HCT116 (cell line): Measurements from ENCODE around the gene CERT1. TPM values are rescaled to one million over a fixed set of nuclear protein-coding genes. Genes with fewer than 3 reads are reported as not detected.

Source experiments
- ATAC-seq: fragments of 200-7000 bp; cut with Tn5 transposase; 2 replicates; pipeline ENCODE4 v1.9.1; 2020; ENCODE audit warnings: mild to moderate bottlenecking, moderate library complexity
- BruUV-seq: library from RNA; stranded (reverse); fragments of 400-500 nt; replicated peaks from 2 replicates; lab custom pipeline; 2021; lab: Mats Ljungman, UMichigan
- CTCF ChIA-PET: fragments of 300-600 bp; sonication (Branson Sonifier 250); formaldehyde crosslinking; loops from one replicate; lab custom pipeline; 2021; ENCODE audit warnings: antibody characterized with exemption; lab: Charles Lee
- POLR2A ChIA-PET: fragments of 300-600, 350-600 bp; sonication (Branson Sonifier 250); formaldehyde crosslinking; loops from one replicate; lab custom pipeline; 2021; ENCODE audit warnings: antibody characterized with exemption; lab: Charles Lee
- RAD21 ChIA-PET, 2 experiments: fragments of 300-600 bp; sonication (Branson Sonifier 250); formaldehyde crosslinking; loops; one replicate each; lab custom pipeline; 2023; ENCODE audit warnings: low total read pairs in 2 of 2; ENCODE audit not compliant: uncharacterized antibody in 2 of 2, unreplicated experiment in 2 of 2, low non-redundant PET in 1 of 2; lab: Charles Lee
- DNase-seq: peaks from one replicate; pipeline ENCODE4 v3.0.0-alpha.2; 2010; ENCODE audit warnings: low read depth, low spot score
- H2AFZ ChIP-seq: fragments of 200-600 bp; shearing (Covaris generic), sonication (generic); 2 replicates; pipeline ENCODE4 v1.6.1; 2017; ENCODE audit warnings: low read depth, mixed run types, mixed read lengths, antibody characterized with exemption, low read length; ENCODE audit not compliant: poor library complexity, severe bottlenecking
- H3K27ac ChIP-seq: 2 replicates; pipeline ENCODE4 v1.5.1; 2012; ENCODE audit warnings: low read depth, low read length
- H3K27me3 ChIP-seq: fragments of 200-600 bp; sonication (generic); 2 replicates; pipeline ENCODE4 v1.6.1; 2016; ENCODE audit warnings: mixed run types, low read length, mixed read lengths; ENCODE audit not compliant: insufficient read depth
- H3K36me3 ChIP-seq, 2 experiments: fragments of 200-500 bp in 1 of 2; fragments of 200-600 bp in 1 of 2; sonication (Bioruptor generic) in 1 of 2; sonication (generic) in 1 of 2; 2 replicates each; pipeline versions ENCODE4 v1.5.1 to v1.6.1; 2014 to 2016; ENCODE audit warnings: low read length in 2 of 2, inconsistent platforms in 1 of 2, mixed read lengths in 1 of 2, mixed run types in 1 of 2; ENCODE audit not compliant: insufficient read depth in 2 of 2, control insufficient read depth in 1 of 2
- H3K4me1 ChIP-seq, 2 experiments: fragments of 200-600 bp in 1 of 2; sonication (generic) in 1 of 2; 2 replicates each; pipeline versions ENCODE4 v1.5.1 to v1.6.1; 2012 to 2017; ENCODE audit warnings: low read length in 2 of 2, inconsistent platforms in 1 of 2, mild to moderate bottlenecking in 1 of 2, mixed read lengths in 1 of 2, mixed run types in 1 of 2, moderate library complexity in 1 of 2; ENCODE audit not compliant: insufficient read depth in 2 of 2, control insufficient read depth in 1 of 2
- H3K4me2 ChIP-seq: fragments of 200-600 bp; sonication (generic); 2 replicates; pipeline ENCODE4 v1.6.1; 2017; ENCODE audit warnings: mixed run types, low read length, mixed read lengths
- H3K4me3 ChIP-seq, 2 experiments: fragments of 200-600 bp in 1 of 2; sonication (generic) in 1 of 2; replicated peaks in 1 of 2; 2 replicates each; pipeline ENCODE4 v1.5.1; 2011 to 2016; ENCODE audit warnings: low read length in 2 of 2, control low read depth in 1 of 2, low read depth in 1 of 2, mild to moderate bottlenecking in 1 of 2, mixed read lengths in 1 of 2, mixed run types in 1 of 2
- H3K79me2 ChIP-seq: fragments of 200-600 bp; sonication (generic); 2 replicates; pipeline ENCODE4 v1.6.1; 2017; ENCODE audit warnings: mild to moderate bottlenecking, mixed run types, low read length, moderate library complexity, mixed read lengths; ENCODE audit not compliant: insufficient read depth
- H3K9ac ChIP-seq: fragments of 200-600 bp; sonication (generic); 2 replicates; pipeline ENCODE4 v1.6.1; 2016; ENCODE audit warnings: low read length, mixed read lengths
- H3K9me2 ChIP-seq: fragments of 200-600 bp; sonication (generic), shearing (Covaris generic); 2 replicates; pipeline ENCODE4 v1.6.1; 2017; ENCODE audit warnings: mixed run types, mild to moderate bottlenecking, moderate library complexity; ENCODE audit not compliant: insufficient read depth
- H3K9me3 ChIP-seq, 2 experiments: fragments of 200-500 bp in 1 of 2; fragments of 200-600 bp in 1 of 2; sonication (Bioruptor generic) in 1 of 2; sonication (generic) in 1 of 2; 2 replicates each; pipeline ENCODE4 v1.6.1; 2014 to 2017; ENCODE audit warnings: low read length in 2 of 2, mixed read lengths in 2 of 2, inconsistent platforms in 1 of 2, low read depth in 1 of 2, mild to moderate bottlenecking in 1 of 2, mixed run types in 1 of 2, moderate library complexity in 1 of 2; ENCODE audit not compliant: control insufficient read depth in 1 of 2, insufficient read depth in 1 of 2
- H4K20me1 ChIP-seq: fragments of 200-600 bp; sonication (generic), shearing (Covaris generic); 2 replicates; pipeline ENCODE4 v1.6.1; 2017; ENCODE audit warnings: mixed run types, mild to moderate bottlenecking, moderate library complexity; ENCODE audit not compliant: insufficient read depth
- CBX3 ChIP-seq: IDR thresholded peaks from 2 replicates; pipeline ENCODE4 v1.6.1; 2012; ENCODE audit warnings: low read depth
- EGR1 ChIP-seq: IDR thresholded peaks from 2 replicates; pipeline ENCODE4 v1.6.1; 2012; ENCODE audit warnings: low read depth
- ELF1 ChIP-seq: IDR thresholded peaks from 2 replicates; pipeline ENCODE4 v1.6.1; 2012; ENCODE audit warnings: low read depth, borderline replicate concordance
- EZH2 ChIP-seq: fragments of 200-600 bp; sonication (generic); IDR thresholded peaks from 2 replicates; pipeline ENCODE4 v1.6.1; 2017; ENCODE audit warnings: antibody characterized with exemption, mixed run types
- EZH2phosphoT487 ChIP-seq: fragments of 200-600 bp; IDR thresholded peaks from 2 replicates; pipeline ENCODE4 v1.6.1; 2018; ENCODE audit warnings: antibody characterized with exemption, borderline replicate concordance
- FOSL1 ChIP-seq: IDR thresholded peaks from 2 replicates; pipeline ENCODE4 v1.6.1; 2012; ENCODE audit warnings: low read depth
- POLR2A ChIP-seq: IDR thresholded peaks from 2 replicates; pipeline ENCODE4 v1.7.0; 2011; ENCODE audit warnings: borderline replicate concordance; ENCODE audit not compliant: insufficient read depth, insufficient read length; ENCODE audit errors: extremely low read depth
- POLR2AphosphoS5 ChIP-seq: IDR thresholded peaks from 2 replicates; pipeline ENCODE4 v1.6.1; 2011; ENCODE audit warnings: mild to moderate bottlenecking, low read depth, low read length, moderate library complexity
- RAD21 ChIP-seq: IDR thresholded peaks from 2 replicates; pipeline ENCODE4 v1.6.1; 2012; ENCODE audit warnings: low read depth, mild to moderate bottlenecking
- SIN3A ChIP-seq: IDR thresholded peaks from 2 replicates; pipeline ENCODE4 v1.6.1; 2012; ENCODE audit warnings: low read depth
- SRF ChIP-seq: IDR thresholded peaks from 2 replicates; pipeline ENCODE4 v1.6.1; 2012; ENCODE audit warnings: low read depth
- TCF7L2 ChIP-seq: IDR thresholded peaks from 2 replicates; pipeline ENCODE4 v1.7.0; 2011; ENCODE audit warnings: borderline replicate concordance, inconsistent platforms; ENCODE audit not compliant: insufficient read depth, insufficient read length; ENCODE audit errors: extremely low read depth
- YY1 ChIP-seq: IDR thresholded peaks from 2 replicates; pipeline ENCODE4 v1.6.1; 2011; ENCODE audit warnings: low read length, low read depth, moderate library complexity, mild to moderate bottlenecking; ENCODE audit not compliant: insufficient replicate concordance; ENCODE audit errors: extremely low read depth
- ZFX ChIP-seq: fragments of 450-650 bp; IDR thresholded peaks from 2 replicates; pipeline ENCODE4 v1.6.1; 2017
- intact Hi-C: fragments of 100-400 bp; cut with micrococcal nuclease; formaldehyde crosslinking; loops from 2 replicates; pipeline ENCODE4 v1.10.0; 2022
- total RNA-seq: library from RNA; stranded (reverse); gene quantifications from one replicate; pipeline ENCODE4 v1.2.1, GENCODE V29; 2021; ENCODE audit not compliant: unreplicated experiment
- TF ChIP-seq, protein P1 (sequence below): IDR thresholded peaks from 2 replicates; pipeline ENCODE4 v1.6.1; 2012; ENCODE audit warnings: low read depth
- TF ChIP-seq, protein P2 (sequence below): IDR thresholded peaks from 2 replicates; pipeline ENCODE4 v1.6.1; 2012
- TF ChIP-seq, protein P3 (sequence below): IDR thresholded peaks from 2 replicates; pipeline ENCODE4 v1.6.1; 2011; ENCODE audit warnings: mild to moderate bottlenecking, low read length, moderate library complexity; ENCODE audit not compliant: insufficient replicate concordance; ENCODE audit errors: extremely low read depth
- TF ChIP-seq, protein P4 (sequence below), 3 experiments: fragments of 200-600 bp in 1 of 3; sonication (generic) in 1 of 3; IDR thresholded peaks in 2 of 3; conservative IDR thresholded peaks in 1 of 3; 2 replicates each; pipeline ENCODE4 v1.5.1; 2012 to 2017; ENCODE audit warnings: low read depth in 2 of 3, low read length in 2 of 3, antibody characterized with exemption in 1 of 3, borderline replicate concordance in 1 of 3, control low read depth in 1 of 3, mild to moderate bottlenecking in 1 of 3, mixed read lengths in 1 of 3, mixed run types in 1 of 3, moderate library complexity in 1 of 3; ENCODE audit not compliant: insufficient read depth in 1 of 3

The CERT1 gene
- total RNA-seq, 1 experiment from 2014 or later = 22.8 TPM

DNA sequence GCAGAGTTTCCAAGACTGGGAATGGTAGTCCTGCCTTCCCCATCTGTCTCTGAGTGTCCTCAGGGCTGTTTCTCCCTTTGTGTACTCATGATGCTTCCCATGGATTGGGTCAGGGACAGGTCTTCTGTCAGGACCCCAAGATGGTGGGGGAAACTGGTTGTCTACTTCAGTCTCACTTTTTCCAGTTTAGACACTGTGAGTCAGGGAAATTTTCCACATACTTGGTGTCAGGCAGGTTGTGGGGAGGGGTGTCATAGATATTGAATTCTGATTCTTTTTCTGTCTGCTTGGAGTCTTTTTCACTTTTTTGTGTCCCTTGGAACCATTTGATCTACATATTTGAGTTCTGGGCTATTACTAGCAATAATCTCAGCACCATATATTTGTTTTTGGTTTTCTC is 10.6 kb upstream of the CERT1 start:
- Histone ChIP-seq H3K27ac (no peak overlapping the region), H3K4me2 (no peak overlapping the region), H3K9me3 (peaks cover 0 to 3% of the 10 kb centered on the region in 2 experiments; a peak in 1 of 4 replicates), H2AFZ (no peak overlapping the region), H3K27me3 (no peaks in the 10 kb centered on the region), H3K4me1 (no peaks in the 10 kb centered on the region), H3K36me3 (no peaks in the 10 kb centered on the region), H3K79me2 (peaks cover 77% of the 10 kb centered on the region), H3K9me2 (no peaks in the 10 kb centered on the region; the same call in 1 of the 2 replicates), H4K20me1 (no peaks in the 10 kb centered on the region), H3K9ac (no peak overlapping the region), H3K4me3 (no peak overlapping the region)
- ChIA-PET RAD21 (no interaction called here), CTCF (no interaction called here), POLR2A (no interaction called here)
- TF ChIP-seq, protein P1, sequence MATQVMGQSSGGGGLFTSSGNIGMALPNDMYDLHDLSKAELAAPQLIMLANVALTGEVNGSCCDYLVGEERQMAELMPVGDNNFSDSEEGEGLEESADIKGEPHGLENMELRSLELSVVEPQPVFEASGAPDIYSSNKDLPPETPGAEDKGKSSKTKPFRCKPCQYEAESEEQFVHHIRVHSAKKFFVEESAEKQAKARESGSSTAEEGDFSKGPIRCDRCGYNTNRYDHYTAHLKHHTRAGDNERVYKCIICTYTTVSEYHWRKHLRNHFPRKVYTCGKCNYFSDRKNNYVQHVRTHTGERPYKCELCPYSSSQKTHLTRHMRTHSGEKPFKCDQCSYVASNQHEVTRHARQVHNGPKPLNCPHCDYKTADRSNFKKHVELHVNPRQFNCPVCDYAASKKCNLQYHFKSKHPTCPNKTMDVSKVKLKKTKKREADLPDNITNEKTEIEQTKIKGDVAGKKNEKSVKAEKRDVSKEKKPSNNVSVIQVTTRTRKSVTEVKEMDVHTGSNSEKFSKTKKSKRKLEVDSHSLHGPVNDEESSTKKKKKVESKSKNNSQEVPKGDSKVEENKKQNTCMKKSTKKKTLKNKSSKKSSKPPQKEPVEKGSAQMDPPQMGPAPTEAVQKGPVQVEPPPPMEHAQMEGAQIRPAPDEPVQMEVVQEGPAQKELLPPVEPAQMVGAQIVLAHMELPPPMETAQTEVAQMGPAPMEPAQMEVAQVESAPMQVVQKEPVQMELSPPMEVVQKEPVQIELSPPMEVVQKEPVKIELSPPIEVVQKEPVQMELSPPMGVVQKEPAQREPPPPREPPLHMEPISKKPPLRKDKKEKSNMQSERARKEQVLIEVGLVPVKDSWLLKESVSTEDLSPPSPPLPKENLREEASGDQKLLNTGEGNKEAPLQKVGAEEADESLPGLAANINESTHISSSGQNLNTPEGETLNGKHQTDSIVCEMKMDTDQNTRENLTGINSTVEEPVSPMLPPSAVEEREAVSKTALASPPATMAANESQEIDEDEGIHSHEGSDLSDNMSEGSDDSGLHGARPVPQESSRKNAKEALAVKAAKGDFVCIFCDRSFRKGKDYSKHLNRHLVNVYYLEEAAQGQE = no peak
- no peak for TF ChIP-seq EZH2phosphoT487
- TF ChIP-seq TCF7L2 = no peak
- no peak for TF ChIP-seq SRF
- no peak for TF ChIP-seq ELF1
- TF ChIP-seq RAD21 = no peak
- TF ChIP-seq, protein P2, sequence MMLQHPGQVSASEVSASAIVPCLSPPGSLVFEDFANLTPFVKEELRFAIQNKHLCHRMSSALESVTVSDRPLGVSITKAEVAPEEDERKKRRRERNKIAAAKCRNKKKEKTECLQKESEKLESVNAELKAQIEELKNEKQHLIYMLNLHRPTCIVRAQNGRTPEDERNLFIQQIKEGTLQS = no peak
- no peak for TF ChIP-seq EGR1
- no peak for TF ChIP-seq SIN3A
- no peak for TF ChIP-seq POLR2AphosphoS5
- TF ChIP-seq EZH2 = no peak
- TF ChIP-seq, protein P3, sequence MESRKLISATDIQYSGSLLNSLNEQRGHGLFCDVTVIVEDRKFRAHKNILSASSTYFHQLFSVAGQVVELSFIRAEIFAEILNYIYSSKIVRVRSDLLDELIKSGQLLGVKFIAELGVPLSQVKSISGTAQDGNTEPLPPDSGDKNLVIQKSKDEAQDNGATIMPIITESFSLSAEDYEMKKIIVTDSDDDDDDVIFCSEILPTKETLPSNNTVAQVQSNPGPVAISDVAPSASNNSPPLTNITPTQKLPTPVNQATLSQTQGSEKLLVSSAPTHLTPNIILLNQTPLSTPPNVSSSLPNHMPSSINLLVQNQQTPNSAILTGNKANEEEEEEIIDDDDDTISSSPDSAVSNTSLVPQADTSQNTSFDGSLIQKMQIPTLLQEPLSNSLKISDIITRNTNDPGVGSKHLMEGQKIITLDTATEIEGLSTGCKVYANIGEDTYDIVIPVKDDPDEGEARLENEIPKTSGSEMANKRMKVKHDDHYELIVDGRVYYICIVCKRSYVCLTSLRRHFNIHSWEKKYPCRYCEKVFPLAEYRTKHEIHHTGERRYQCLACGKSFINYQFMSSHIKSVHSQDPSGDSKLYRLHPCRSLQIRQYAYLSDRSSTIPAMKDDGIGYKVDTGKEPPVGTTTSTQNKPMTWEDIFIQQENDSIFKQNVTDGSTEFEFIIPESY = no peak
- TF ChIP-seq YY1 = no peak
- TF ChIP-seq POLR2A = no peak
- TF ChIP-seq, protein P4, sequence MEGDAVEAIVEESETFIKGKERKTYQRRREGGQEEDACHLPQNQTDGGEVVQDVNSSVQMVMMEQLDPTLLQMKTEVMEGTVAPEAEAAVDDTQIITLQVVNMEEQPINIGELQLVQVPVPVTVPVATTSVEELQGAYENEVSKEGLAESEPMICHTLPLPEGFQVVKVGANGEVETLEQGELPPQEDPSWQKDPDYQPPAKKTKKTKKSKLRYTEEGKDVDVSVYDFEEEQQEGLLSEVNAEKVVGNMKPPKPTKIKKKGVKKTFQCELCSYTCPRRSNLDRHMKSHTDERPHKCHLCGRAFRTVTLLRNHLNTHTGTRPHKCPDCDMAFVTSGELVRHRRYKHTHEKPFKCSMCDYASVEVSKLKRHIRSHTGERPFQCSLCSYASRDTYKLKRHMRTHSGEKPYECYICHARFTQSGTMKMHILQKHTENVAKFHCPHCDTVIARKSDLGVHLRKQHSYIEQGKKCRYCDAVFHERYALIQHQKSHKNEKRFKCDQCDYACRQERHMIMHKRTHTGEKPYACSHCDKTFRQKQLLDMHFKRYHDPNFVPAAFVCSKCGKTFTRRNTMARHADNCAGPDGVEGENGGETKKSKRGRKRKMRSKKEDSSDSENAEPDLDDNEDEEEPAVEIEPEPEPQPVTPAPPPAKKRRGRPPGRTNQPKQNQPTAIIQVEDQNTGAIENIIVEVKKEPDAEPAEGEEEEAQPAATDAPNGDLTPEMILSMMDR (IDR thresholded peaks at IDR 0.05 in 2 of 3, conservative IDR thresholded peaks at IDR 0.05 in 1 of 3; ENCODE audit: borderline replicate concordance in 1 of 3, insufficient read depth in 1 of 3, low read depth in 2 of 3, low read length in 2 of 3) = no peak
- TF ChIP-seq FOSL1 = no peak
- no peak for TF ChIP-seq ZFX
- no peak for TF ChIP-seq CBX3
- no TSS peak for BruUV-seq
- intact Hi-C loops = no loop called here
- ATAC-seq (no peak), DNase-seq (no peak)
